DND-41 (cell line): ENCODE measurements around the gene CRAMP1.

Source experiments
- EZH2 ChIP-seq: IDR thresholded peaks from 3 replicates; pipeline ENCODE4 v1.6.1; 2012; ENCODE audit warnings: borderline replicate concordance, low read depth, mild to moderate bottlenecking, moderate library complexity, low read length, inconsistent platforms; ENCODE audit not compliant: severe bottlenecking
- TF ChIP-seq, protein P1 (sequence below): IDR thresholded peaks from 2 replicates; pipeline ENCODE4 v1.5.1; 2012; ENCODE audit warnings: borderline replicate concordance, low read length, moderate library complexity, mild to moderate bottlenecking; ENCODE audit not compliant: poor library complexity, severe bottlenecking; ENCODE audit errors: extremely low read depth

- TF ChIP-seq, protein P1, sequence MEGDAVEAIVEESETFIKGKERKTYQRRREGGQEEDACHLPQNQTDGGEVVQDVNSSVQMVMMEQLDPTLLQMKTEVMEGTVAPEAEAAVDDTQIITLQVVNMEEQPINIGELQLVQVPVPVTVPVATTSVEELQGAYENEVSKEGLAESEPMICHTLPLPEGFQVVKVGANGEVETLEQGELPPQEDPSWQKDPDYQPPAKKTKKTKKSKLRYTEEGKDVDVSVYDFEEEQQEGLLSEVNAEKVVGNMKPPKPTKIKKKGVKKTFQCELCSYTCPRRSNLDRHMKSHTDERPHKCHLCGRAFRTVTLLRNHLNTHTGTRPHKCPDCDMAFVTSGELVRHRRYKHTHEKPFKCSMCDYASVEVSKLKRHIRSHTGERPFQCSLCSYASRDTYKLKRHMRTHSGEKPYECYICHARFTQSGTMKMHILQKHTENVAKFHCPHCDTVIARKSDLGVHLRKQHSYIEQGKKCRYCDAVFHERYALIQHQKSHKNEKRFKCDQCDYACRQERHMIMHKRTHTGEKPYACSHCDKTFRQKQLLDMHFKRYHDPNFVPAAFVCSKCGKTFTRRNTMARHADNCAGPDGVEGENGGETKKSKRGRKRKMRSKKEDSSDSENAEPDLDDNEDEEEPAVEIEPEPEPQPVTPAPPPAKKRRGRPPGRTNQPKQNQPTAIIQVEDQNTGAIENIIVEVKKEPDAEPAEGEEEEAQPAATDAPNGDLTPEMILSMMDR, result no peak
- TF ChIP-seq EZH2, result no peak
Measured at GRCh38 chr16:1691276-1691675, 79.1 kb downstream of the CRAMP1 start.
